NCI-H2081 treated with DMSO at 0.1 percent for 48 hours (cell line): Measurements from ENCODE around the gene CHGA.

Experiments used
- DNase-seq: peaks from one replicate; lab custom pipeline; 2025; lab: John Stamatoyannopoulos, UW

Gene CHGA

DNA sequence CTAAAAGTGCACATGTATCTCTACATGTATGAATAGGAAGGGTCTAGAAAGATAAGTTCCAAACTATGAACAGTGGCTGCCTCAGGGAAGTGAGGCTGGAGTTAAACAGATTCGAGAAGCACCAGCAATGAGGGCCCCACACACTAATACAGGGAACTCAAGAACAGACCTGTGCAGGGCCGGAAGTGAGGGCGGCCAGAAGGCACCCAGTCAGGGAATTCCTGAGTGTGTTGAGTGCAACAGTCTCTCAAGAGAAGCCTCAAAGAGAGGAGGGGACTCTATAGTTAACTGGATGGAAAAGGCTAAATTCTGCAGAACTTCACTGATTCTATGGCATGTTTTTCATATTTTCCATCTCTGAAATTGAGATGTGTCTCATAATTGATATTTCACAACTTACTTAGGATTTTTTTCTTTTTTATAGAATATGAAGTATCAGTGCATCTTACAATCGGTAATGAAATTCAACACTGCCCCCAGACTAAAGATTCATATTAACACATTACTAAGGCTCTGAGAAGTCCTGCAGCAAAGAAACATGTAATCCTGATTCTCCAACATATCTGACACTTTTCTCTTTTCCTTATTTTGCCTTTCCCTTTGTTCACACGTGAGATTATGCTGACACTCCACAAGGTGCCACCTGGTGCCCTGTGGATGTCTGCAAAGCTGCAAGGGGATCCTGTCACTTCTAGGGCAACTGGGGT is 61.3 kb downstream of the CHGA start:
- DNase-seq = no peak
